ENCODE results near the gene ARFGEF3. TPM values are rescaled to one million over a fixed set of nuclear protein-coding genes. Genes with fewer than 3 reads are reported as not detected.

ARFGEF3 gene
- total and polyA plus RNA-seq, 4 donors, result 0.06 to 0.33 (median 0.16) TPM

- Histone ChIP-seq H3K4me3 (ENCODE audit: low read depth in 1 of 3, low read length in 3 of 3) (no peak overlapping the region), H3K36me3 (ENCODE audit: control insufficient read depth in 4 of 4, insufficient read depth in 3 of 4, low read depth in 1 of 4, low read length in 3 of 4) (no peaks in the 10 kb centered on the region), H3K27ac (ENCODE audit: low read depth in 1 of 2, low read length in 2 of 2) (no peak overlapping the region), H3K9me3 (ENCODE audit: control insufficient read depth in 4 of 4, low read length in 3 of 4) (no peaks in the 10 kb centered on the region), H3K4me1 (ENCODE audit: control insufficient read depth in 4 of 4, insufficient read depth in 4 of 4, low read length in 3 of 4) (peaks cover 3 to 11% (median 3%) of the 10 kb centered on the region in 4 donors), H3K27me3 (ENCODE audit: control insufficient read depth in 4 of 4, insufficient read depth in 4 of 4, low read length in 3 of 4) (no peaks in the 10 kb centered on the region), H3K9ac (ENCODE audit: low read depth in 1 of 2, low read length in 2 of 2) (no peak overlapping the region)
- TF ChIP-seq ATF3 (IDR thresholded peaks at IDR 0.05), result no peak
- no peak for TF ChIP-seq GABPA (IDR thresholded peaks at IDR 0.05 in 1 of 2, conservative IDR thresholded peaks at IDR 0.05 in 1 of 2)
- no peak for TF ChIP-seq HNF4G (IDR thresholded peaks at IDR 0.05)
- TF ChIP-seq TAF1 (conservative IDR thresholded peaks at IDR 0.05), result no peak
- no peak for TF ChIP-seq YY1 (IDR thresholded peaks at IDR 0.05)
- TF ChIP-seq MAX (IDR thresholded peaks at IDR 0.05), result no peak
- no peak for TF ChIP-seq HNF4A (conservative IDR thresholded peaks at IDR 0.05)
- no peak for TF ChIP-seq FOXA1 (IDR thresholded peaks at IDR 0.05)
- TF ChIP-seq JUND (IDR thresholded peaks at IDR 0.05), result no peak
- no peak for TF ChIP-seq FOXA2 (IDR thresholded peaks at IDR 0.05)
- no peak for TF ChIP-seq REST (IDR thresholded peaks at IDR 0.05)
- peak; percentile 10 for TF ChIP-seq CTCF (IDR thresholded peaks at IDR 0.05; ENCODE audit: low read depth, low read length, missing input control)
- peak in 1 of 2 donors; percentile 43 for TF ChIP-seq RAD21 (IDR thresholded peaks at IDR 0.05)
- no peak for TF ChIP-seq EGR1 (IDR thresholded peaks at IDR 0.05; ENCODE audit: low read depth in 2 of 2)
- no peak for TF ChIP-seq RXRA (IDR thresholded peaks at IDR 0.05)
- 84% methylated on average over 6 of the region's 6 CpGs for WGBS
- no peak for DNase-seq (ENCODE audit: low spot score)
Observed at GRCh38 chr6:138285800-138286199, 124.1 kb downstream of the ARFGEF3 start.

- 96% methylated on average over 17 of the region's 17 CpGs for WGBS
- no peak overlapping the region for H3K27ac ChIP-seq (ENCODE audit: low read depth in 1 of 2, low read length in 2 of 2)
- peaks cover 3 to 11% (median 3%) of the 10 kb centered on the region in 4 donors for H3K4me1 ChIP-seq (ENCODE audit: control insufficient read depth in 4 of 4, insufficient read depth in 4 of 4, low read length in 3 of 4)
- no peaks in the 10 kb centered on the region for H3K36me3 ChIP-seq (ENCODE audit: control insufficient read depth in 4 of 4, insufficient read depth in 3 of 4, low read depth in 1 of 4, low read length in 3 of 4)
- no peak overlapping the region for H3K9ac ChIP-seq (ENCODE audit: low read depth in 1 of 2, low read length in 2 of 2)
- no peaks in the 10 kb centered on the region for H3K27me3 ChIP-seq (ENCODE audit: control insufficient read depth in 4 of 4, insufficient read depth in 4 of 4, low read length in 3 of 4)
- no peaks in the 10 kb centered on the region for H3K9me3 ChIP-seq (ENCODE audit: control insufficient read depth in 4 of 4, low read length in 3 of 4)
- no peak for DNase-seq (ENCODE audit: low spot score)
- H3K4me3 ChIP-seq (ENCODE audit: low read depth in 1 of 3, low read length in 3 of 3), result no peak overlapping the region
- TF ChIP-seq ATF3 (IDR thresholded peaks at IDR 0.05) (no peak), EGR1 (IDR thresholded peaks at IDR 0.05; ENCODE audit: low read depth in 2 of 2) (no peak), MAX (IDR thresholded peaks at IDR 0.05) (no peak), RXRA (IDR thresholded peaks at IDR 0.05) (no peak), CTCF (IDR thresholded peaks at IDR 0.05; ENCODE audit: low read depth, low read length, missing input control) (no peak), ZBTB33 (IDR thresholded peaks at IDR 0.05) (no peak), RAD21 (IDR thresholded peaks at IDR 0.05) (no peak), SP1 (IDR thresholded peaks at IDR 0.05) (no peak), HNF4A (conservative IDR thresholded peaks at IDR 0.05) (no peak), GABPA (IDR thresholded peaks at IDR 0.05 in 1 of 2, conservative IDR thresholded peaks at IDR 0.05 in 1 of 2) (no peak), YY1 (IDR thresholded peaks at IDR 0.05) (no peak), NR2F2 (IDR thresholded peaks at IDR 0.05) (no peak)
Observed at GRCh38 chr6:138286698-138287097, 125.0 kb downstream of the ARFGEF3 start.
